Adrenal gland (tissue), 5 donors: ENCODE data around the gene RGS4.

Experiments used
- CTCF ChIP-seq, 6 experiments: fragments of 450-650 bp in 4 of 6; fragments of 200-600 bp in 2 of 6; sonication (generic) in 1 of 6; IDR thresholded peaks; 1 replicate in 5 of 6; 2 replicates in 1 of 6; pipeline versions ENCODE4 v1.5.1 to v1.8.0; 2016 to 2021; ENCODE audit warnings: antibody characterized with exemption in 6 of 6, mild to moderate bottlenecking in 2 of 6, moderate library complexity in 1 of 6
- POLR2A ChIP-seq, 2 donors: fragments of 450-650 bp; IDR thresholded peaks; one replicate each; pipeline ENCODE4 v1.6.1; 2017; ENCODE audit warnings: antibody characterized with exemption in 2 of 2, mild to moderate bottlenecking in 2 of 2, moderate library complexity in 1 of 2
- donor health status: DM: no; HTN: no; CAD: no.

DNA sequence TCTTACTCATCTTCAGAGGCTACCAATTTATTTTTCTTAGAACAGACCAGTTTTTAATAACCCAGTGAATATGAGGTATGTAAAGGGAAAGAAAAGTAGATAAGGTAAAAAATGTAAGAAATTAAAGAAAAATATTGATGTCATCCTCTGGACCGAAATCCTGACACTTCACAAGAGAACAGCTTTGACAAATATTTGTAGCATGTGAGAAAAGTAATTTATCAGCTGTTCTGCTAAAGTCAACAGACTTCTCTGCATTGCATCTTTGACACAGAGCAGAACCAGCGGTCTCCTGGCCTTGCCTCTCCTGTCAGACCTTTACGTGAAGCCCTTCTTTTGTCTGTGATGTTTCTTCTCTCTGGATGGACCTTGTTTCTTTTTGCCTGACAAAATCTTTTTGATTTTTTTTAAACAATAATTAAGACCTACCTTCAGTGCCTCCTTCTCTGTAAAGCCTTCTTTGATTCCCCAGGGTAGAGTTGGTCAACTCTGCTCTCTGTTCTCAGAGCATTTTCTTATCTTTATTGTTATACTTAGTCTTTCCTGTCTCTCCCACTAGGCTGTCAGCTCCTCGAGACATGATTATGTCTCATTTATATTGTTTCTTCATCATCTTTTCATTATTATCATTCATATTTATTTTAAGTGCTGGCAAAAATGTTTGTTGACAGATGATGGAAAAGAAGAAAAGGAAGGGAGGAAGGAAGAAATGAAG lies 35.4 kb downstream of the RGS4 start:
- TF ChIP-seq CTCF (IDR thresholded peaks at IDR 0.05) (no peak), POLR2A (IDR thresholded peaks at IDR 0.05) (no peak)
